GM18517 (cell line): ENCODE results near the gene LSR.
"Not testable (repeated sequence)": the region's sequence is repeated elsewhere in the genome, so short reads cannot be mapped to it uniquely, and the experiment has no call there.

Source experiments
- ATAC-seq: cut with Tn5 transposase; IDR thresholded peaks from one replicate; pipeline ENCODE4 v1.9.1; 2021; ENCODE audit warnings: mild to moderate bottlenecking, moderate library complexity; ENCODE audit not compliant: unreplicated experiment

LSR gene

GRCh38 chr19:35216833-35217648, 31.8 kb upstream of the LSR start:
- no peak for ATAC-seq

GRCh38 chr19:35217649-35217990, 31.2 kb upstream of the LSR start:
- ATAC-seq = no peak

- no peak for ATAC-seq
Observed at GRCh38 chr19:35219008-35219407, 29.8 kb upstream of the LSR start.

- no peak for ATAC-seq
Observed at GRCh38 chr19:35220315-35220921, 28.4 kb upstream of the LSR start.

GRCh38 chr19:35220973-35221590, 27.7 kb upstream of the LSR start:
- not testable (repeated sequence) for ATAC-seq

- no peak for ATAC-seq
Observed at GRCh38 chr19:35222373-35223015, 26.3 kb upstream of the LSR start.

GRCh38 chr19:35223084-35223790, 25.6 kb upstream of the LSR start:
- no peak for ATAC-seq

- no peak for ATAC-seq
Observed at GRCh38 chr19:35223862-35224505, 24.8 kb upstream of the LSR start.

- no peak for ATAC-seq
Observed at GRCh38 chr19:35224681-35225571, 23.9 kb upstream of the LSR start.

GRCh38 chr19:35225951-35226350, 22.9 kb upstream of the LSR start:
- no peak for ATAC-seq

- ATAC-seq = no peak
Observed at GRCh38 chr19:35226748-35227147, 22.1 kb upstream of the LSR start.

- ATAC-seq = no peak
Observed at GRCh38 chr19:35228177-35228930, 20.4 kb upstream of the LSR start, which contains the start of gene FAM187B. TSS of gene FAM187B (minus strand) at chr19:35228739. CDS start at chr19:35228680, 59 bp downstream.

GRCh38 chr19:35229601-35230000, 19.2 kb upstream of the LSR start:
- no peak for ATAC-seq

GRCh38 chr19:35231956-35232645, 16.7 kb upstream of the LSR start:
- no peak for ATAC-seq

- ATAC-seq = no peak
Observed at GRCh38 chr19:35232912-35233311, 15.9 kb upstream of the LSR start.

GRCh38 chr19:35236638-35237400, 12.0 kb upstream of the LSR start:
- no peak for ATAC-seq

GRCh38 chr19:35239597-35239996, 9.2 kb upstream of the LSR start:
- not testable (repeated sequence) for ATAC-seq
